ENCODE measurements around the gene SLC1A5.

DNA sequence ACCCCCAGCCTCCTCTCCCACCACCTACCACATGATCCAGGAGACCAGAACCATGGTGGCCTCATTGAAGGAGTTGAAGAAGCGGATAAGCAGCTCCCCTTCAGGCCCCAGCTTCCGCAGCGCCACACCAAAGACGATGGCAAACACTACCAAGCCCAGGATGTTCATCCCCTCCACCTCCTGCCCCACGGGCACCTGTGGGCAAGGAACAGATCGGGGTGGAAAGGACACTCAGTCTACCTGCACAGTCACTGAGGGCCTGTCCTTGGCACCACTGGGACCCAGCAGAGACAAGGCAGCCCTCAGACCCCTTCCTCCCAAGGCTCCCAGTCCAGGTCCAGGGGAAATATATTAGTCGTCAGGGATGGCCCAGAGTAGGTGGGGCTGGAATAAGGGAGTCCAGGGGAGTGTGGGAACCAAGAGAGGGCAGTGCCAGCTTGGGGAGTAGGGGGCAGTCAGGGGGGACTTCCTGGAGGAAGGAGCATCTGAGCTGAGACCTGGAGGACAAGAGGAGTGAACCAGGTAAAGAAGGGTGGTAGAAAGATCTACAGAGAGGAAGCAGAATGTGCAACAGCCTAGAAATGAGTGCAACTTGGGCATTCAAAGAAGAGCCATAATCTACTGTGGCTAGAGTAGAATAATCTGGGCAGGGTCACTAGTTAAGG lies 5.9 kb downstream of the SLC1A5 start:
- no peak for TF ChIP-seq EZH2phosphoT487 (IDR thresholded peaks at IDR 0.05)
- no peak for TF ChIP-seq EZH2 (IDR thresholded peaks at IDR 0.05)
- no peak for TF ChIP-seq CTCF (IDR thresholded peaks at IDR 0.05)

Measured in neural progenitor cell (in vitro differentiated cells).